DOHH2 (cell line): ENCODE measurements around the gene TBC1D22A.

Experiments
- CTCF ChIP-seq: fragments of 200-600 bp; sonication (generic); IDR thresholded peaks from one replicate; pipeline ENCODE4 v1.5.1; 2014; ENCODE audit warnings: antibody characterized with exemption, mild to moderate bottlenecking, low read depth, low read length; ENCODE audit not compliant: poor library complexity, severe bottlenecking
- EZH2phosphoT487 ChIP-seq: fragments of 200-600 bp; sonication (generic); IDR thresholded peaks from 2 replicates; pipeline ENCODE4 v1.6.1; 2017; ENCODE audit warnings: borderline replicate concordance, mild to moderate bottlenecking, antibody characterized with exemption, low read length, moderate library complexity, mixed read lengths

GRCh38 chr22:46737976-46738646 lies 24.3 kb upstream of the TBC1D22A start, which contains the start of gene CERK:
- TF ChIP-seq CTCF: no peak
- no peak for TF ChIP-seq EZH2phosphoT487
